GM21423 (cell line): ENCODE results near the gene CACNA2D3.

Source experiments
- ATAC-seq: cut with Tn5 transposase; IDR thresholded peaks from one replicate; pipeline ENCODE4 v1.9.1; 2021; ENCODE audit warnings: mild to moderate bottlenecking, moderate library complexity; ENCODE audit not compliant: unreplicated experiment

CACNA2D3 gene

GRCh38 chr3:54653456-54654195 is 531.3 kb downstream of the CACNA2D3 start:
- no peak for ATAC-seq

DNA sequence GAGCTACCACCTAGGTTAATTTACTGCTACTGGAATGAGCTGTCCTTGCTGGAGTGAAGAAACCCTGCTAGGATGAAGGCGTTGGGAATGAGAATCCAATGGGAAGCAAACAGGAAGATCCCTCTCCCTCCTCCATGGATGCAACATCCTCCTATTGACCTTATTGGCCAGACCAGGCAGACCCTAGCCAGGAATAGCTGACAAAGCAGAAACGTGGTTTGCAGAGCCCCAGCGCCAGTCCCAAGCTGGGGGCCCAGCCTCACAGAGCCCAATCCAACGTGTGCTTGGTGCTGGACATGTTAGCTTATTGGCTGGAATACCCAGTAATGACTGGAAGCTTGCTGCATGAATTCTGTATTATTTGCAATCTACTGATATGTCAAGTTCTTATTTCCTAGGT is 532.4 kb downstream of the CACNA2D3 start:
- ATAC-seq, result no peak

DNA sequence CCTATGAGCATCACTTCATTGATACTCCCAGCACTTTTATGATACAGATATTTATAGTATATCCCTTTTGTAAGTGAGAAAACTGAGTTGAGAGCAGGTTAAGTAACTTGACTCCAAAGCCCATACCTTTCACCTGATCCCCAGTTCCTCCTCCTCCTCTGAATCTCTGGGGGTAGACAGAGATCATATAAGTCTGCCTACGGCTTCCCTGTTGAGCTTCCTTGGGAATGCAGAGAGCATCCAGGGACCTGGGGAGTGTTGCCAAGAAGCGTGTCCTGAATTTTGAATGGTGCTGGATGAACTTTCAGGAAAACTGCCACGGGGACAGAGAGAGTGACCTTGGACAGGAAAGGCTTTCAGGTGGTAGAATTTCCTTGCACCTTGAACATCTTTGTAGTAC is 537.0 kb downstream of the CACNA2D3 start:
- ATAC-seq, result no peak

DNA sequence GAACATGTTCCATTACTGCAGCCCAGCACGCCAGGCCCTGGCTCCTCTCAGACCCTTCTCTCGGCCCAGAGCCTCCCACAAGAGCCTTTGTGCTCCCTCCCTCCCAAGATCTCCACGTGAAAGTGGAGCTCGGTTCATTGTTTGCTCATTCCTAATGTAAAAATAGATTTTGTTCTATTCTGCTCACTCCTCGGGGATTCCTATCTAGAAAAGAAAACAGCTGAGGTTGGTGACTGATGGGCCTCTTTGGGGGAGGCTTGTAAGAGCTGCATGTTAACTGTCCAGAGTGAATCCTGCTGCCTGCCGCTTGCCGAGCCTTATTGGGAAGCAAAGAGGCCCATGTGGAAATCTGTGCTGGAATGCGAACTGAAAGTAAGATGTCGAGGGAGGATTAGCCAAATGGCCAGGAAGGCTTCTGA is 538.4 kb downstream of the CACNA2D3 start:
- ATAC-seq, result no peak

DNA sequence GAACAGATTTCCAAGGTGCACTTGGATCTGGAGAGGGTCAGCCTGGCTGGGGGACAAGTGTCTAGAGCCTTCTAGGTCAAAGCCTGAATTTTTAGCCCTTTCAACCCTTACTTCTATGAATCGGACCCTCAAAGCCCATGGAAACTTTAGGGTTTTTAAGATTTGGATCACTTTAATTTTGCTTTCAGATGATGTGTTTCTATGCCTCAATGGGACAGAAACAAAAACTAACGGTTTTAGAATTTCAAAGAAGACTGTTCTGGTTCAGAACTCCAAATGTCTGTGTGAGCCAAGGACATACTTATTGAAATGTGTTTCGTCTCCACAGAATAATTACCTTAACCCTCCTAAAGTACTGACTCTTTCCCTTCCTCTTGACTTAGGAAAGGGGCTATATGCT is 538.8 kb downstream of the CACNA2D3 start:
- no peak for ATAC-seq

DNA sequence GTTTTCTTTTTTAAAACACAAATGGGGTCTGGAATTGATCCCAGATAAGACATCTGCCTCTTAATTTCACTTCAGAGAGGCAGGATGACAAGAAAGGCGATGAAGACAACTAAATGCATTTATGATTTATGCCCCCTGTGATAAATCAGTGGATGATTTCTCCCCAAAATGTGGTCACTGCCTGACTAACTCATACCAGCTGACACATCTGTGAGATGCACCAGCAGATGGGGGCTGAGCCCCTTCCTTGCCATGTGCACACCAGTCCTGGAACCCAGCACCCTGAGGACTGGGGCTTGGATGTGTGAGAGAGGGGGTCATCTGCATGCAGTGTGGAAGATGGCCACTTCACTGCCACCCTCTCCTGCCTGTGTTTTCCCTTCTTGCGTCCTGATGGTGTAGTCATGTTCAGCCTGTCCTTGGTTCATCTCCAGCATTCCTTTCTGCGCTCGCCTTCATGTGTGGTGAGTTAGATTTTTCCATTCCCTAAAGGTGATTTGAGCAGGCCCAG is 541.2 kb downstream of the CACNA2D3 start:
- no peak for ATAC-seq

- ATAC-seq, result no peak
These were observed 542.8 kb downstream of the CACNA2D3 start for GRCh38 chr3:54665016-54665600.

DNA sequence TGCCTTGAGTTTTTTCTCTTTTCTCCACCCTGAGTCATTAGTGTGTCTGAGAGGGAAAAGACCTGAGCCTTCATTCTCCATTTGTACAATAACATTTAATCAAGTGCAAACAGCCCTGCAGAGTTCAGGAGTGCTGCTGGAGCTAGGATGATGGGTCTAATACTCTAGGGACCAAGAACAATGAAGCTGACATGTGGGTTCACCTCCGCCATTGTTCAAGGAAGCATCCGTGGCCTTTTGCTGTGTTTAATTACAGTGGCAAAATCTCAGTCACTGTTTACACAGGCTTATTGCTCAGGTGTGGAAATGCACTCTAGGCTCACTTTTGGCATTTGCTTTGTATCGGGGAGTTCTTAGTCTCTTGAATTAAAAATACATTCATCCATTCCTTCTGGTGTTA is 545.9 kb downstream of the CACNA2D3 start:
- no peak for ATAC-seq

GRCh38 chr3:54670201-54671000 is 548.0 kb downstream of the CACNA2D3 start:
- no peak for ATAC-seq

GRCh38 chr3:54671511-54671910 is 549.2 kb downstream of the CACNA2D3 start:
- no peak for ATAC-seq

GRCh38 chr3:54676087-54676486 is 553.7 kb downstream of the CACNA2D3 start:
- no peak for ATAC-seq

DNA sequence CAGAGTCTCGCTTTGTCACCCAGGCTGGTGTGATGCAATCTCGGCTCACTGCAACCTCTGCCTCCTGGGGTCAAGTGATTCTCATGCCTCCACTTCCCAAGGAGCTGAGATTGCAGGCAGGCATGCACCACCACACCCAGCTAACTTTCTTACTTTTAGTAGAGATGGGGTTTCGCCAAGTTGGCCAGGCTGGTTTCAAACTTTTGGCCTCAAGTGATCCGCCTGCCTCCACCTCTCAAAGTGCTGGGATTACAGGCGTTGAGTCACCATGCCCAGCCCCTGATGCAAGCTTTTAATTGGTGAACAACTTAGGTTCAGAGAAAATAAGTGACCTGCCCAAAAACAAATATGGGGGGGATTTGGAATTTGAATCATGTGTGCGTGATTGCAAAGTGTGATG is 559.4 kb downstream of the CACNA2D3 start:
- no peak for ATAC-seq

- no peak for ATAC-seq
These were observed 562.9 kb downstream of the CACNA2D3 start for GRCh38 chr3:54685213-54685612.

GRCh38 chr3:54691289-54691771 is 569.0 kb downstream of the CACNA2D3 start:
- ATAC-seq, result no peak

- no peak for ATAC-seq
These were observed 574.0 kb downstream of the CACNA2D3 start for GRCh38 chr3:54696313-54696712.

DNA sequence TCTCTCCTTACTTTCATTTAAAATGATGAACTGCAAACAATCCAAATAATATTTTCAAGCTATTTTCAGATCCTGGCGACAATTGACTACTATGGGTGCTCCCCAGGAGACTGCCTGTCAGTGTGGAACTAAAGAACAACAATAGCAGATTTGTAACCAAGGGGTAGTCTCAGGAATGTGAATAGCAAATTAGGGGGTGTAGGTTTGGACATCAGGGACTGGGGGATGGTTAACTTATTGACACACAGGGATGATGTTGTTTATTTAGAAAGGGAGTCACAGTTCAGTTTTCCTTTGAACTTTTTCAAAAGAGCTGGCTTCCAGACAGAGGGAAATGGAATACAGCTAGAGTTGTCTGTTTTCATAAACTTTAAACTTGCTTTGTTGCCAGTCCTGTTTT is 575.7 kb downstream of the CACNA2D3 start:
- no peak for ATAC-seq

DNA sequence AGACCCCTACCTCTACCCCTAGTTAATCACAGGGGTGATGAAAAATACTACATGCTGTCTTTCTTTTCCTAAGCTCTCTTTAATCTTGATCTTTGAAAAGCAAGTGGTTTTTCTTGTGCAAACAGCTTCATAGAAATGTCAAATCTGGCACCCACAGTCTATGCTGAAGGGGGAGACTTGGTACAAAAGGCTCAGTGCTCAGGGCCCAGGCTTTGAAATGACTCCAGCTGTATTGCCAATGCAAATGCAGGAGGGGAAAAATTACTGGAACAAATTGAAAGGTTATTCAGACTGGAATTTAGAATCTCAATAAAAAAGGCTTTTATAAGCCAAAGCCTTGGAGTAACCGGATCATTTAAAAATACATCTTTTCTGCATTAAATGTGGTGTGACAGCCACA is 581.6 kb downstream of the CACNA2D3 start:
- no peak for ATAC-seq

DNA sequence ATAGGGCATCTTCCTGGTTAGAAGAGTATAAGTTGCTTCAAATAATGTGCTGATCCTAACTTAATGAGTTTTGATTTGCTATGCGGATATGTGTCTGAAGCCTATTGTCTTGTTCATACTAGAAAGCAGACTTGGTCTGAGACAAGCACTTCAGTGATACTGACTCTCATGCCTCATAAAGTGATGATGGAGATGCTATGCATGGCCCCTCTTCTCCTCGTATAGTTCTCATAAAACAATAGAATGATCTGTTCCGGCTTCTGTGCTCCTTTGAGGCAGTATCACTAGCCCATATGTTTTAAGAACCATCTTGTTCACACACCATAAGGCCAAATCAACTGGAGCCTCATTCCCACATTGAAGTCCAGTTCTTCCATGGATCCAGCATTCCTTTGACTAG is 583.4 kb downstream of the CACNA2D3 start:
- ATAC-seq, result no peak

DNA sequence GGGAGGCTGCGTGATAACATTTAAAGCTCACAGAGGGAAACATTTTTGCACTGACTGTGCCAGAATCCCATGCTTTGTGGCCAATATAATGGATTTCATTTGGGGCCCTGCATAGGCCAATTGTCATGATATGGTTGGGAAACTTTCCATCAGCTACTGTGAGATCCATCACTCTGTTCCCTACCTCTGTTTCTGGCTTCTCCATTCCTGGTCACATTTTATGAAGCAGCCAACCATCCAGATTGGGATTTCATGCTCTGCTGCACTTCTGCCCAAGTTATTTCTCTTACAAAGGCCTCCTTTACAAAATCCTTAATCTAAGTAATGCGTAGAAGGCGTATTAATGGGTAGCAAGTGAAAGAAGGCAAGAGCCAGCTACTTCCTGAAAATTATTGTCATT is 584.4 kb downstream of the CACNA2D3 start:
- no peak for ATAC-seq

GRCh38 chr3:54709785-54710184 is 587.4 kb downstream of the CACNA2D3 start:
- ATAC-seq, result no peak

DNA sequence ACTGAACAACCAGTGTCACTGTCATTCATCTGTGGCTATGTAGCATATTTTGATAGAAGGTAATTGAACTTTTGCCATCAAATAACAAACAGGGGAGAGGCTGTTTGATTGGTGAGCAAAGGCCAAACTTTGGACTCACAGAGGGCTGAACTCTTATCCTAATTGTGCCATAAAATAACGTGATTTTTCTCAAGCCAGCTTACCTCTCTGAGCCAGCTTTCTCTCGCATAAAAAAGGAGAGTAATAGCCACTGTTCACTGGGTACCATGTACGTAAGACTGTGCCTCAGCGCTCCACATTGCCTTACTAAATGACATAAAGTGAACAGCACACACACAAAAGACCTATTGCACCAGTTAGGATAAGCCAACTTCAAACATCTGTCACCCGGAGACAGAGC is 588.6 kb downstream of the CACNA2D3 start:
- no peak for ATAC-seq

DNA sequence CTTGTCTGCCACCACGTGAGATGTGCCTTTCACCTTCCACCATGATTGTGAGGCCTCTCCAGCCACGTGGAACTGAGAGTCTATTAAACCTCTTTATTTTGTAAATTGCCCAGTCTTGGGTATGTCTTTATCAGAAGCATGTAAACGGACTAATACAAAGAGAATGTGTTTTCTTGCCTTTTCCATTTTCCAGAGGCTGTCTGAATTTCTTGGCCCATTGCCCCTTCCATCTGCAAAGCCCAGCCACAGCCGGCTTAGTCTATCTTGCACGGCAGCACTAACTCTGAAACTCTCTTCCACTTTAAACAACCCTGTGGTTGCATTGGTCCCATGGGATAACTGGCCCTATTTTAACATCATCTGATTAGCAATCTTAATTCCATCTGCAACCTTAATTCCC is 590.2 kb downstream of the CACNA2D3 start:
- ATAC-seq, result no peak
